ENCODE data around the gene CACNA2D3. TPM values are rescaled to one million over a fixed set of nuclear protein-coding genes. Genes with fewer than 3 reads are reported as not detected.

The CACNA2D3 gene
- total RNA-seq, 2 donors from 2014 or later = 0.97 TPM; not detected in 1

- Mint-ChIP-seq H3K27ac (no peak overlapping the region), H3K36me3 (ENCODE audit: low read depth) (no peaks in the 10 kb centered on the region)
These were observed 17.3 kb downstream of the CACNA2D3 start for GRCh38 chr3:54139630-54140029.

GRCh38 chr3:54144284-54144683, 21.9 kb downstream of the CACNA2D3 start:
- Histone ChIP-seq H3K27ac (ENCODE audit: low read depth, low read length) (no peak overlapping the region), H3K27me3 (ENCODE audit: control insufficient read depth, insufficient read depth, low read length, poor library complexity, severe bottlenecking) (peaks cover 19% of the 10 kb centered on the region), H3K4me3 (ENCODE audit: low read length) (no peak overlapping the region), H3K9ac (ENCODE audit: extremely low read depth, low read length, poor library complexity, severe bottlenecking) (no peak overlapping the region), H3K36me3 (ENCODE audit: control insufficient read depth, insufficient read depth, low read length) (no peaks in the 10 kb centered on the region), H3K9me3 (ENCODE audit: control insufficient read depth, low read length) (no peaks in the 10 kb centered on the region), H3K4me1 (ENCODE audit: control insufficient read depth, insufficient read depth, low read length) (no peaks in the 10 kb centered on the region)
- DNase-seq = no peak
- Mint-ChIP-seq H3K9me3 (no peaks in the 10 kb centered on the region), H3K27me3 (ENCODE audit: insufficient read depth) (peaks cover 4% of the 10 kb centered on the region), H3K4me1 (no peaks in the 10 kb centered on the region), H3K4me3 (no peak overlapping the region), H3K36me3 (ENCODE audit: low read depth) (no peaks in the 10 kb centered on the region), H3K27ac (no peak overlapping the region)
- 98% methylated on average over 2 of the region's 2 CpGs; no CpG with 5 or more reads in 1 of the 2 experiments for WGBS, 2 experiments (ENCODE audit: insufficient coverage in 1 of 2, insufficient read length in 1 of 2)
- TF ChIP-seq CTCF (conservative IDR thresholded peaks at IDR 0.05) = no peak

More at GRCh38 chr3:54139630-54140029, 17.3 kb downstream of the CACNA2D3 start:
- peaks cover 5% of the 10 kb centered on the region for H3K27me3 Mint-ChIP-seq (ENCODE audit: insufficient read depth)
- Histone ChIP-seq H3K4me3 (ENCODE audit: low read length) (no peak overlapping the region), H3K27me3 (ENCODE audit: control insufficient read depth, insufficient read depth, low read length, poor library complexity, severe bottlenecking) (peaks cover 29% of the 10 kb centered on the region), H3K9ac (ENCODE audit: extremely low read depth, low read length, poor library complexity, severe bottlenecking) (no peak overlapping the region), H3K36me3 (ENCODE audit: control insufficient read depth, insufficient read depth, low read length) (no peaks in the 10 kb centered on the region), H3K9me3 (ENCODE audit: control insufficient read depth, low read length) (no peaks in the 10 kb centered on the region), H3K4me1 (ENCODE audit: control insufficient read depth, insufficient read depth, low read length) (no peaks in the 10 kb centered on the region), H3K27ac (ENCODE audit: low read depth, low read length) (no peak overlapping the region)
- DNase-seq = no peak
- no peaks in the 10 kb centered on the region for H3K9me3 Mint-ChIP-seq
- no peak for TF ChIP-seq CTCF (conservative IDR thresholded peaks at IDR 0.05)
- H3K4me3 Mint-ChIP-seq = no peak overlapping the region
- H3K4me1 Mint-ChIP-seq = no peaks in the 10 kb centered on the region
- 85 to 100% methylated on average over 3 to 4 of the region's 4 CpGs for WGBS, 2 experiments (ENCODE audit: insufficient coverage in 1 of 2, insufficient read length in 1 of 2)

GRCh38 chr3:54146506-54147239, 24.3 kb downstream of the CACNA2D3 start:
- Mint-ChIP-seq H3K27me3 (ENCODE audit: insufficient read depth) (peaks cover 2% of the 10 kb centered on the region), H3K27ac (no peak overlapping the region), H3K9me3 (no peaks in the 10 kb centered on the region), H3K36me3 (ENCODE audit: low read depth) (no peaks in the 10 kb centered on the region), H3K4me1 (no peaks in the 10 kb centered on the region), H3K4me3 (no peak overlapping the region)
- no peak overlapping the region for H3K4me3 ChIP-seq (ENCODE audit: low read length)
- peak; percentile 88 for DNase-seq
- no peak overlapping the region for H3K27ac ChIP-seq (ENCODE audit: low read depth, low read length)
- TF ChIP-seq CTCF (conservative IDR thresholded peaks at IDR 0.05) = peak; percentile 92
- H3K36me3 ChIP-seq (ENCODE audit: control insufficient read depth, insufficient read depth, low read length) = no peaks in the 10 kb centered on the region
- H3K9ac ChIP-seq (ENCODE audit: extremely low read depth, low read length, poor library complexity, severe bottlenecking) = no peak overlapping the region
- H3K4me1 ChIP-seq (ENCODE audit: control insufficient read depth, insufficient read depth, low read length) = no peaks in the 10 kb centered on the region
- peaks cover 14% of the 10 kb centered on the region for H3K27me3 ChIP-seq (ENCODE audit: control insufficient read depth, insufficient read depth, low read length, poor library complexity, severe bottlenecking)
- no peaks in the 10 kb centered on the region for H3K9me3 ChIP-seq (ENCODE audit: control insufficient read depth, low read length)
- 13 to 35% methylated on average over 7 to 13 of the region's 14 CpGs for WGBS, 2 experiments (ENCODE audit: insufficient coverage in 1 of 2, insufficient read length in 1 of 2)

Data from endodermal cell (in vitro differentiated cells).